HK-2 (cell line): ENCODE results near the gene ZBED6.
A peak's percentile ranks its signal among the peaks of the same experiment; 100 is the strongest.
"Not testable (repeated sequence)": the region's sequence is repeated elsewhere in the genome, so short reads cannot be mapped to it uniquely, and the experiment has no call there.

Experiments
- DNase-seq: peaks from one replicate; pipeline ENCODE4 v3.0.0-alpha.2; 2018; ENCODE audit not compliant: unreplicated experiment

Gene ZBED6

DNA sequence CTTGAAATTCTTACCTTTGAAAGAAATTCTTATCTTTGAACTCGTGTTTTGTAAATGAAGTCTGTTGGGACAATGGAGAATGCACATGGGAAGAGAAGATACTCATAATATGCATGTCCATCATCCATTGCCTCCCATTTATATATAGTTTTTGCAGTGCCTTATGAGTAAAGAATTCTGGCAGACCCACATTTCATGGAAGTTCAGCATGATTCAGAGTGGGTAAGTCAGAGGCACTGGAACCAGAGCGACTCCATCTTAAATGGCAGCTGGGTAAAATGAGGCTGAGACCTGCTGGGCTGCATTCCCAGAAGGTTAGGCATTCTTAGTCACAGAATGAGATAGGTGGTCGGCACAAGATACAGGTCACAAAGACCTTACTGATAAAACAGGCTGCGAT, 16.6 kb upstream of the ZBED6 start:
- no peak for DNase-seq

DNA sequence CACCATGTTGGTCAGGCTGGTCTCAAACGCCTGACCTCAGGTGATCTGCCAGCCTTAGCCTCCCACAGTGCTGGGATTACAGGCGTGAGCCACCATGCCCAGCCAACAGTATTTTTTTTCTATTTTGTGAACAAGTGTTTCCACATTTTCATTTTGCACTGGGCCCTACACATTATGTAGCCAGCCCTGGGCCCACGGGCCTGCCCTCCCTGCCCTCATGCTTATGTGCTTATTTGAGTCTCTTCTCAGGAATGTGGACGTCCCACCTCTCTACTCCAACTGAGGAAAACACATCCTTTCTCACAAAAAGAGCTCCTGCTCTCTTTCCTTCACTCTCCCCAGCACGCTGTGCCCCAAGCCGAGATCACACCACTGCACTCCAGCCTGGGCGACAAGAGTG, 13.5 kb upstream of the ZBED6 start:
- no peak for DNase-seq

DNA sequence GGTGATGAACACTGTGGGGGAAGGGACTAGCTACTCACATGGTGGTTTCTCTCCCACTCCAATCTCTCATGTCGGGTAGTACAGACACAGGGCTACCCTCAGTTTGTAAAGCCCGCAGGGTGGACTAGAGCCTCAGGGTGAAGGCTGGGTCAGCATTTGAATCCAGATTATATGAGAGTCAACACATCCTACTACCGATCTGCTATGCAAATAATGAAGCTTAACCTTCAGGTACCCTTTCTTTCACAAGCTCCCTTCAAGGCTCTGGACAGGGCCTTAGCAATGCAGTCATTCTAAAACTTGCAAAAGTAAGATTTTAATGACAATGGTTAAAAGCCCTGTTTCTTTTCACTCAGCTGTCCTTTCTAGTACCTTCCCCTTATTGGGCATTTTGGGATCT, 5.5 kb upstream of the ZBED6 start:
- no peak for DNase-seq

DNA sequence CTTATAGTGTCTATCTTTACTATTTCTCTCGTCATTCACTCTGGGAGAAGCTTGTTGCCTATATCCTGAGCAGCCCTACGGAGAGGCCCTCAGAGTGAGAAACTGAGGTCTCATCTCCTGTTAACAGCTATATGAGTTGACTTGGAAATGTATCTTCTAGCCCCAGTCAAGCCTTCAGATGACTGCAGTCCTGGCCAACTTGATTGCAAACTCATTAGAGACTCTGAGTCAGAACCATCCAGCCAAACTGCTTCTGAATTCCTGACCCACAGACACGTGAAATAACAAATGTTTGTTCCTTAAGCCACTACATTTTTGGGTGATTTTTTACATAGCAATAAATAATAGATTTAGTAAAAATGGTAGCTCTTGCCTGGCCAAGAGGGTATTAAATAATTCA, 3.9 kb upstream of the ZBED6 start:
- DNase-seq: no peak

DNA sequence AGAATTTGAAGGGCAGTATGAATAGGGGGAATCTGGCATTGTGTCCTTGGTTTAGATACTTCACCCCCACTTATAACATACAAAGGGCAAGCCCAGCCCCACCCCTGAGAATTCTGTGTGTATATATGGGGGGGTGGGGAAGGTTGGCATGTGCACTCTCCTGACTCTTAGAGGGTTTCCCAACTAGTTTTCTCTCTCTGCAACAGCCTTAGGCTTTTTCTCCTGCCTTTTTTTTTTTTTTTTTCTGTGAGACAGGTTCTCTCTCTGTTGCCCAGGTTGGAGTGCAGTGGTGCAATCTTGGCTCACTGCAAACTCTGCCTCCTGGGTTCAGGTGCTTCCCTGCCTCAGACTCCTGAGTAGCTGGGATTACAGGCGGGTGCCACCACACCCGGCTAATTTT, 2.9 kb upstream of the ZBED6 start:
- DNase-seq: no peak

DNA sequence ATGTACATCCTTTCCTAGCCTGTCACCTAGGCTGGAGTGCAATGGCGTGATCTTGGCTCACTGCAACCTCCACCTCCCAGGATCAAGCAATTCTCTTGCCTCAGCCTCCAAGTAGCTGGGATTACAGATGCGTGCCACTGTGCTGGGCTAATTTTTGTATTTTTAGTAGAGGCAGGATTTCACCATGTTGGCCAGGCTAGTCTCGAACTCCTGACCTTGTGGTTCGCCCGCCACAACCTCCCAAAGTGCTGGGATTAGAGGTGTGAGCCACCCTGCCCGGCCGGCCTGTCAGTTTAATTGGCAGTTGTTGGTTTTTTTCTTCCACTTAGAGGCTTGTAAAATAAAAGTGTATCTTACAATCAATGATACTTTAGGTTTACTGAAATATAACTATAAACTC, 1.9 kb upstream of the ZBED6 start:
- DNase-seq: not testable (repeated sequence)

DNA sequence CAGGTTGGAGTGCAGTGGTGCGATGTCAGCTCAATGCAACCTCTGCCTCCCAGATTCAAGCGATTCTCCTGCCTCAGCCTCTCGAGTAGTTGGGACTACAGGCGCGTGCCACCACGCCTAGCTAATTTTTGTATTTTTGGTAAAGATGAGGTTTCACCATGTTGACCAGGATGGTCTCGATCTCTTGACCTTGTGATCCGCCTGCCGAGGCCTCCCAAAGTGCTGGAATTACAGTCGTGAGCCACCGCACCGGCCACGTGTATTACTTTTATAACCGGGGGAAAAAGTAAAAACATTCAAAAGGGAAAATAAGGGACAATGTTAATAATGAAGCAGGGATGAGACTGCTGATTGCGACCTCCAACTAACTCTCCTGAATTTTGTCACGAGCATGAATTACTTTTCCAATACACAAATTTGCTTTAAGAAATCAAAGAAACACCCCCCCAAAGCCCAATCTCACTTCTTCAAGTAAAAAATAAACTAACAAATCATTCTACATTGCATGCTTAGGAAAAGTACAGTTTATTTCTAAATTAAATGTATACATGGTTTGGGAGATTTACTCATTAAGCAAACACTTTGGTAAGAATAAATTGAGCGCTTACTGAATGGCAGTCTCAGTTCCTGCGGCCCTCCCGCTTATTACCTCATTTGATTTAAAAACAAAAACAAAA, 521 bp upstream of the ZBED6 start:
- DNase-seq: no peak

DNA sequence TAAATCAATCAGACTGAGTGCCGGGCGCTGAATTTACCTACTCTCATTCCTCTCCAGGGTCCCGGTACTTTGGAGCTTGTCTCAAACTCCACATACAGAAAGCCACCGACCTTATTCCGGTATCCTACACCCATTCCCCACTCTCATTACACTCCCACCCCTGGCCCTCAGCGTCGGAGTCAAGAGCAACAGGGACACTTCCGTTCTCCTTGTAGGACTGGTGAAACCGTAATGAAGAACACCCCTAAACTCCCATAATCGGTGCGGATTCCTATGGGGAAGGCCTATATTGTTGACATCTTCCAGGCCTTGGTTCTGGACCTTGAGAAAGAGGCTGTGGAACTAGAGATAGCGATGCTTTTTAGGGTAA, 798 bp downstream of the ZBED6 start:
- peak; percentile 44 for DNase-seq

DNA sequence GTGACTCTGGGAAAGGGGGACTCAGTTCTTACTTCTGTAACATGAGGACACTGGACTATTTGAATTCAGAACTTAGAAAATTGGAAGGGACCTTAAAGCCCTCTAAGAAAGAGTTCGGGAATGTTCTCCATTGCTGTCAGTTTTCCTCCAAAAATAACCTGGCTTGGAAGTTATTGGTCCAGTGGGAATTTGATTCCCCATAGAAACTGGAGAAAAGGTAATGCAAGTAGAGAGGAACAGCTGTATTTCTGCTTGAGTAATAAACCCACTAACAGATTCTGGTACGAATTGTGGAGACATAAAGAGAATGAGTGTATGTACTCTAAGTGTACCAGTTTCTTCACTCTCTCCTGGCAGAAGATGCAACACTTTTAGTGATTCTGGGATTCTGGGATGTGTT, 1.8 kb downstream of the ZBED6 start:
- DNase-seq: no peak

DNA sequence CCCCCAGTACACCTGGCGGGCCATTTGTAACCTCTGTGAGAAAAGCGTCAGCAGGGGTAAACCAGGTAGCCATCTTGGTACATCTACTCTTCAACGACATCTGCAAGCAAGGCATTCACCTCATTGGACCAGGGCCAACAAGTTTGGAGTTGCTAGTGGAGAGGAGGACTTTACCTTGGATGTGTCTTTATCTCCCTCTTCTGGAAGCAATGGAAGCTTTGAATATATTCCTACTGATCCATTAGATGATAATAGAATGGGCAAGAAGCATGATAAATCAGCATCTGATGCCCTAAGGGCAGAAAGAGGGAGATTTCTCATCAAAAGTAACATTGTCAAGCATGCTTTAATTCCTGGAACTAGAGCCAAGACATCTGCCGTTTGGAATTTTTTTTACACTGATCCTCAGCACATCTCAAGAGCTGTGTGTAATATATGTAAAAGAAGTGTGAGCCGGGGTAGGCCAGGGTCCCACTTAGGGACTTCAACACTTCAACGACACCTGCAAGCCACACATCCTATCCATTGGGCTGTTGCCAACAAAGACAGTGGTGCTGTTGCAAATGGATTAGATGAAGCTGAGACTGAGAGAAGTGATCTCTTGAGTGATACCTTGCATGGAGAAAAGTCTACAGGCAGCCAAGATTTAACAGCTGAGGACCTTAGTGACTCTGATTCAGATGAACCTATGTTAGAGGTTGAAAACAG, 2.7 kb downstream of the ZBED6 start:
- no peak for DNase-seq

DNA sequence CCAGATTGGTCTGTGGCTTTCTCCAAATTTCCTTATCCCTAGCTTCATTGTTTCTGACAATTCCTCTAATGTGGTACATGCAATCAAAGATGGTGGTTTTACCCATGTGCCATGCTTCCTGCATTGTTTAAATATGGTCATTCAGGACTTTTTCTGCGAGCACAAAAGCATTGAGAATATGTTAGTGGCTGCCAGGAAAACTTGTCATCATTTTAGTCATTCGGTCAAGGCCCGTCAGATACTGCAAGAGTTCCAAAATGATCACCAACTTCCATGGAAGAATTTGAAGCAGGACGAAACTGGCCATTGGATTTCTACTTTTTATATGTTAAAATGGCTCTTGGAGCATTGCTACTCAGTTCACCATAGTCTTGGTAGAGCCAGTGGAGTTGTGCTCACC, 3.7 kb downstream of the ZBED6 start:
- DNase-seq: no peak

DNA sequence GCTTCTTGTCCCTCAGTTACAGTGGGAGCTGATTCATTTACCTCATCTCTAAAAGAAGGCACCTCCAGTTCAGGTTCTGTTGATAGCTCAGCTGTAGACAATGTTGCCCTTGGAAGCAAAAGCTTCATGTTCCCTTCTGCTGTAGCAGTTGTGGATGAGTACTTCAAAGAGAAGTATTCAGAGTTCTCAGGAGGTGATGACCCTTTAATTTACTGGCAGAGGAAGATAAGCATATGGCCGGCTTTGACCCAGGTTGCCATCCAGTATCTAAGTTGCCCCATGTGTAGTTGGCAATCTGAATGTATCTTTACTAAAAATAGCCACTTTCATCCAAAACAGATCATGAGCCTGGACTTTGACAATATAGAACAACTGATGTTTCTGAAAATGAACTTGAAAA, 4.5 kb downstream of the ZBED6 start:
- no peak for DNase-seq

DNA sequence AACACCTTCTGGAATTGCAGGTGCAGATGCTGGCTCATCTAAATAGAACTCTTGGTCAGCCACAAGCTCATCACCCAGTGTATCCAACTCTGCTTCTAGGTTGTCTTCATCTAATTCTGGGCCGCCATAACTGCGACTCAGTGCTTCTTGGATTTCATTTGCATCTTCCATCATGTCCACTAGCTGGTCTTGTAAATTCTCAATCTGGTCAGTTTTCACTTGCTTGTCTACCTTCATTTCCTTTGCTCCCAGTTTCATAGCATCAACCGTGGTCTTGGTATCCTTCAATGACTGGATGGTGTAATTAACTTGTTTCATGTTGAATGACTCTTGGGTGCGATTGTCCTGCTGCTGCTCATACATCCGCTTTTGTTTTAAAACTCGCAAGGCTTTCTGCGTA, 10.3 kb downstream of the ZBED6 start:
- no peak for DNase-seq

DNA sequence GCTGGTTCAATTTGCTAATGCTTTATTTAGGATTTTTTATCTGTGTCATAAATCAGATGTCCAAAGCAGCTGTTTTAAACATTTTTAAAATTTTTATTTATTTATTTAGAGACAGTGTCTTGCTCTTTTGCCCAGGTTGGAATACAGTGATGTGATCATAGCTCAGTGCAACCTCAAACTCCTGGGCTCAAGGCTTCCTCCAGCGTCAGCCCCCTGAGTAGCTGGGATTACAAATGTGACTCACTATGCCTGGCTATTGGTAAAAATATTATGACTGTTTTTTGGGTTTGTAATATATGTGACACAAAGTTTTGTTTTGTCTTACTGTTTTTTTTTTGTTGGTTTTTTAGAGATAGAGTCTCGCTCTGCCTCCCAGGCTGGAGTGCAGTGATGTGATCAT, 11.8 kb downstream of the ZBED6 start:
- no peak for DNase-seq

DNA sequence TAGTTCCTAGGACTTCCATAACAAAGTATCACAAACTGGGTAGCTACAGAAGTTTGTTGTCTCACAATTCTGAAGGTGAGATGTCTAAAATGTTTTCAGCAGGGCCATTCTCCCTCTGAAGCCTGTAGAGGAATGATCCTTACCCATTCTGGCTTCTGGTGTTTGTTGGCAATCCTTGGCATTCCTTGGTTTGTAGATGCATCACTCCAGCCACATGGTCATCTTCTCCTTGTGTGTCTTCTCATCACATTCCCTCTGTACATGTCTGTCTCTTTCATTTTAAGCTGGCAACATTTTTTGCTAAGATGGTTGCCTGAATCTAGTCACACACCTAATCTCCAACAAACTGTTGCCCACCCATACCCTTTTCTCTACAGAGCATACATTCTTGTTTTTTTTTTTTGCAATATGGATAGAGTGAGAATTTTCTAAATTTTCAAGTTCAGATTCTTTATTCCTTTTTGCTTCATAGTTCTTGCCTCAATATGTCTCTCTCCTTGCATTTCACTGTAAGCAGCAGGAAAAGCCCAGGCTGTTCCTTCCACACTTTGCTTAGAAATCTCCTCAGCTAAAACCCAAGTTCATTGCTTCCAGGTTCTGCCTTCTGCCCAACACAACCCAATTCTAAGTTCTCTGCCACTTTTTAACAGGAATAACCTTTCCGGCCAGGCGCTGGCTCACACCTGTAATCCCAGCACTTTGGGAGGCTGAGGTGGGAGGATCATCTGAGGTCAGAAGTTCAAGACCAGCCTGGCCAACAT, 18.3 kb downstream of the ZBED6 start:
- DNase-seq: no peak

DNA sequence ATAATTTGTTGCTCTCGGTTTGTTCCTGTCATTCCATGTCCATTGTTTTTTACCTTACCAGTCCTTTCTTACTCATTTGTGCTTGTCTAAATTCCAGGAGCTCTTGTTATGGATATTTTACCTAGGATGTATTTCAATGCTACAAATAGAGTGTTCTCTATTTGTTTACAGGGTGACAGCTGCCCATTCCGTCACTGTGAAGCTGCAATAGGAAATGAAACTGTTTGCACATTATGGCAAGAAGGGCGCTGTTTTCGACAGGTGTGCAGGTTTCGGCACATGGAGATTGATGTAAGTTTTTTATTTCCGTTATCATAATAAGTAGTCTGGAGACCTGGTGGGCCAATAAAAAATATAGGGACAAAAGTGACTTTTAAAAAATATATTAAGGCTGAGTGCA, 23.0 kb downstream of the ZBED6 start:
- no peak for DNase-seq

DNA sequence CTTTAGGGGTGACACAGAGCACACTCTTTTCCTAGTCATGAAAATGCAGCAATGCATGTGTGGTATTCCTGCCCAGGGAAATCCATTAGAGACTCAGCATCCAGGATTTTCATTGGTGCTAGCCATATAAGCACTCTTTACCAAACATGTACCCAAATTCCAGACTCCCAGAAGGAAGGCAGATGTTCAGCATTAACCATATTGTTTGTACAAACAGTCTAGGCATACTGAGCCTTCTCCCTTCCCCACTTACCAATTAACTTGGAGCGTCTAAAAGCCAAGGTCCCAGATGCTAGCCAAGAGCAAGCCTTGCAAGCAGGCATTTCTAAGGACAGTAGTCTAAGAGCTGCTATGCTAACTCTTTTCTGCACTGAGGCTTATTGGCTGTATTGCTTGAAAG, 27.9 kb downstream of the ZBED6 start:
- DNase-seq: no peak

DNA sequence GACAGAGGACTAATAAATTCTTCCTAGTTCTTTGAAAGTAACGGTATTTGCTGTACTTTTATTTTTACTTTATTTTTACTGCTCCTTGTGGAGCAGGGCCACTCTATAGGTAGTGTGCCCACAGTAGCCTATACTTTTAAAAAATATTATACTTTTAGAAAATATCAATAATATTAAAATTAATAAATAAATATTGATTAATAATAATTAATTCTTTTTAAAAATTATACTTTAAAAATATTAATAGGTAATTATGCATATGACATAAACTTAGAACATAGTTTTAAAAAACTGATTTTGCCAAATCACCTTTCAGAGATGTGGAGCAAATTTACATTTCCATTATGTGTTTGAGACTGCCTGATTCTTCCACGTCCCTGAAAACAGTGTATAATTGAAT, 30.8 kb downstream of the ZBED6 start:
- no peak for DNase-seq

DNA sequence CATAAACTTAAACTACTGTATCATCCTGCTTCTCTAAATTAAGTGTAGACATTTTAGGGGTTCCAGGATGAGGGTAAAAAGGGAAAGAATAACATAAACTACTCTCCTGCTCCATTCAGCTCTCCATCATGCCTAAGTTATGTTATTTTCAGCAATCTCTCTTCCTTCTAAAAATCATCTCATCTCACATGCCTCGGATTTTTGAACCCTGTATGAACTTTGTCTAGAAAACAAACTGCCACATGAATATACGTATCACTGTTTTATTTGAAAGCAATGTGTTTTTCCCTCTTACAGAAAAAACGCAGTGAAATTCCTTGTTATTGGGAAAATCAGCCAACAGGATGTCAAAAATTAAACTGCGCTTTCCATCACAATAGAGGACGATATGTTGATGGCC, 32.6 kb downstream of the ZBED6 start:
- DNase-seq: no peak

DNA sequence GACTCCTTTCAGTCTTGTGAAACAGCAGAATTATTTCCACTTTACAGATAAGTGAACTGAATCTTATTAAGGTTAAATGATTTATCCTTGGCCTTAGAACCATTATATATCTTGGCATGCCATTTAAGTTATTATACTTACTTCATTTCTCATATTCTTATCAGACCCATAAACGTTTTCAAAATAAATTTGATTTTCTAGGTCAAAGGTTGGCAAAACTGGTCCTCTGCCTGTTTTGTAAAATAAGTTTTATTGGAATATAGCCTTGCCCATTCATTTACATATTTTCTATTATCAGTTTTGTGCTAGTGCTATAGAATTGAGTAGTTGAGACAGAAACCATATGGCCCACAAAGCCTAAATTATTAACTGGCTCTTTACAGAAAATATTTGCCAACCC, 33.1 kb downstream of the ZBED6 start:
- DNase-seq: no peak

DNA sequence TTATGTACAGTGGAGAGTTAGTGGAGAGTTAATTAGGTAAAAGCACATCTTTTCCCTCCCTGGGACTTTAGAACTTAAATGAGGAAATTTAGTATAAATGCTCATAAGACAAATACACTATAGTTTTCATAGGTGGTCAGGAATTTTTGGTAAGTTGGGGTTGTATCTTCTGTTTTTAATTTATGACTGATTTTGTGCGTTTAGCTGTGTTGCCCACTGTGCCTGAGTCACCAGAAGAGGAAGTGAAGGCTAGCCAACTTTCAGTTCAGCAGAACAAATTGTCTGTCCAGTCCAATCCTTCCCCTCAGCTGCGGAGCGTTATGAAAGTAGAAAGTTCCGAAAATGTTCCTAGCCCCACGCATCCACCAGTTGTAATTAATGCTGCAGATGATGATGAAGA, 33.8 kb downstream of the ZBED6 start:
- DNase-seq: not testable (repeated sequence)

DNA sequence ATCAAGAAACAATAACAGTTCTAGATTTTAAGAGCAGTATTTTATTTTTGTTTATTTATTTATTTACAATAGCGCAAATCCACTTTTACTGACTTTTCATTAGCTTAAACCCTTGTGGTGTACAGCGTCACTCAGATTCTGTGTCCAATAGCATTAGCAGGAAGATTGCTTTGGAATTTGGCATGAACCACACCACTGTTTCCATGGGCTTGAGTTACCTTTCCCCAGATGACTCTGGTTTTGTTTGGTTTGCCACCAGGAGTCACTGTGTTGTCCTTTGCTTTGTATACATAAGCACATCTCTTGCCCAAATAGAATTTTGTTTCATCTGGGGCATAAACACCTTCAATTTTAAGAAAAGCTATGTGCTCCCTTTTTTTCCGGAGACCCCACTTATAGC, 40.1 kb downstream of the ZBED6 start:
- no peak for DNase-seq

DNA sequence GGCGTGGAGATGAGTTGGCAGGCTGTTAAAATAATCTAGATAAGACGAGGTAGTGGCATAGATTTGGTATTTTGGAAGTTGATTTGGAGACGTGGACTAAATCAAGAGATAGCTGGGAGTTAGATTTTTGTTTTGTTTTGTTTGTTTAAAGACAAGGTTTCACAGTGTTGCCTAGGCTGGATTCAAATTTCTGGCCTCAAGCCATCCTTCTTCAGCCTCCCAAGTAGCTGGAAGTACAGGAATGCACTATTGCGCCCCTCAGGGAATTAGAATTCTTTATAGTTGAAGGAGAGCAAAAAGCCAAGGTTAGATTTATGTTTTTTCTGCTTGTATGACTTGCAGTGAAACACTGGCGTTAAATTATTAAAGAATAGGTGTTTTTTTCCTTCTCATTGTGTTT, 43.7 kb downstream of the ZBED6 start:
- no peak for DNase-seq
